ENCODE results near the gene ENDOD1. TPM values are rescaled to one million over a fixed set of nuclear protein-coding genes. Genes with fewer than 3 reads are reported as not detected.

Gene ENDOD1
- total and polyA plus RNA-seq, 9 donors, result 18.9 to 60.8 (median 34.3) TPM

DNA sequence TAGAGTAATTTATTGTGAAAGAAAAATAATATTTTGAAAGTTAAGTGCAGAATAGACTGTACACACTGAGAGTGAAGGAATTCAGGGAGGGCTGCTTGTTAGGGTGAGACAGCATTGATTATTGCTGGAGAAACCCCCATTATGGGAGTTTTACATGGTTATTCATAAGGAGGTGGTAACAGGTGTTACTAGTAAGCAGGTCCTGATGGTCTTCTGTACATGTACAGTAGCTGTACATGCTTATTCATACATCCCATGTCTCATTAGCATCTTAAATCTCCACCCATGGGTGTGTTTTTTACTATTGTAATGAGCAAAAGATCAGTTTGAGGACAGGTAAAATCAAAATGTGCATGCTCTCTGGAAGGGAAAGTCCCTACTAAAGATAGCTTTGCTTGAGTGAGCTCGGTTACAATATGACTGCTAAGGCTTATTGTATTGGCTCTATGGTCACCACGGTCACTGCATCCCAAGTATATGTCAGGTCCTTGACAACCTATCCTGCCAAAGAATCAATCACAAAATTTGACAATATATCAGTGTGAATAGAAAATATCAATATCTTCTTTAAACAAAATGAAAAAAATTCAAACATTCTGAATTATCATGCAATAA lies 34.3 kb upstream of the ENDOD1 start:
- no peak for DNase-seq
- 41 to 45% (median 41%) methylated on average over 2 of the region's 2 CpGs for WGBS, 3 donors
- no peak for TF ChIP-seq EP300 (IDR thresholded peaks at IDR 0.05)
- TF ChIP-seq POLR2A (IDR thresholded peaks at IDR 0.05), result no peak
- TF ChIP-seq, protein P1, sequence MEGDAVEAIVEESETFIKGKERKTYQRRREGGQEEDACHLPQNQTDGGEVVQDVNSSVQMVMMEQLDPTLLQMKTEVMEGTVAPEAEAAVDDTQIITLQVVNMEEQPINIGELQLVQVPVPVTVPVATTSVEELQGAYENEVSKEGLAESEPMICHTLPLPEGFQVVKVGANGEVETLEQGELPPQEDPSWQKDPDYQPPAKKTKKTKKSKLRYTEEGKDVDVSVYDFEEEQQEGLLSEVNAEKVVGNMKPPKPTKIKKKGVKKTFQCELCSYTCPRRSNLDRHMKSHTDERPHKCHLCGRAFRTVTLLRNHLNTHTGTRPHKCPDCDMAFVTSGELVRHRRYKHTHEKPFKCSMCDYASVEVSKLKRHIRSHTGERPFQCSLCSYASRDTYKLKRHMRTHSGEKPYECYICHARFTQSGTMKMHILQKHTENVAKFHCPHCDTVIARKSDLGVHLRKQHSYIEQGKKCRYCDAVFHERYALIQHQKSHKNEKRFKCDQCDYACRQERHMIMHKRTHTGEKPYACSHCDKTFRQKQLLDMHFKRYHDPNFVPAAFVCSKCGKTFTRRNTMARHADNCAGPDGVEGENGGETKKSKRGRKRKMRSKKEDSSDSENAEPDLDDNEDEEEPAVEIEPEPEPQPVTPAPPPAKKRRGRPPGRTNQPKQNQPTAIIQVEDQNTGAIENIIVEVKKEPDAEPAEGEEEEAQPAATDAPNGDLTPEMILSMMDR (IDR thresholded peaks at IDR 0.05), result no peak
- Histone ChIP-seq H3K9me3 (no peaks in the 10 kb centered on the region), H3K4me3 (no peak overlapping the region), H3K27me3 (peaks cover 2% of the 10 kb centered on the region), H3K4me1 (ENCODE audit: insufficient read depth) (no peaks in the 10 kb centered on the region), H3K27ac (no peak overlapping the region), H3K36me3 (no peaks in the 10 kb centered on the region)
- intact Hi-C loops (cut with DNase I), result no loop called here

GRCh38 chr11:95057959-95058358 lies 31.7 kb upstream of the ENDOD1 start:
- no peak for TF ChIP-seq POLR2A (IDR thresholded peaks at IDR 0.05)
- no peak for TF ChIP-seq EP300 (IDR thresholded peaks at IDR 0.05)
- TF ChIP-seq, protein P1 (IDR thresholded peaks at IDR 0.05), result no peak
- intact Hi-C loops (cut with DNase I), result no loop called here
- Histone ChIP-seq H3K27me3 (peaks cover 2% of the 10 kb centered on the region), H3K27ac (no peak overlapping the region), H3K9me3 (no peaks in the 10 kb centered on the region), H3K36me3 (no peaks in the 10 kb centered on the region), H3K4me1 (ENCODE audit: insufficient read depth) (no peaks in the 10 kb centered on the region), H3K4me3 (no peak overlapping the region)
- WGBS, 3 donors, result 91 to 96% (median 94%) methylated on average over 8 of the region's 8 CpGs
- DNase-seq, result no peak

DNA sequence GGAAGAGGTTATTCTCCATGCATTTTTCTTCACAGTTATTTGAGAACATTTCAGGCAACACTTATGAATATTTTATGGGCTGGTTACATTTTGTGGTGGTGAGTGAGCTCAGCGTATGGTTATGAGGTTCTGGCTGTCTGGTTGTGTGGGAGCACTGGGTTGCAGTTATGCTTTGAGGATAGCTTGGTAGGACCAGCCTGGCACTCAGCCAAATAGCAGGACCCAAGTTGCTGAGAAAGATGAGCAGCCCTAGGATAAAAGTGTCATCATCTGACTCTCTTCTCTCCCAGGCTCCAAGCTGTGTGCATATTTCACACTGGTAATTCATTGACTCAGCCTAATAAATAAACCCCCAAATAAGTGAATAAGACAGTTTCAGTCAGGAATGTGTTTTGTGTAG lies 31.0 kb upstream of the ENDOD1 start:
- intact Hi-C loops (cut with DNase I), result no loop called here
- H3K36me3 ChIP-seq, result no peaks in the 10 kb centered on the region
- H3K27ac ChIP-seq, result no peak overlapping the region
- 42 to 54% (median 50%) methylated on average over 1 of the region's 1 CpG for WGBS, 3 donors
- DNase-seq, result no peak
- no peaks in the 10 kb centered on the region for H3K9me3 ChIP-seq
- H3K27me3 ChIP-seq, result peaks cover 2% of the 10 kb centered on the region
- no peak overlapping the region for H3K4me3 ChIP-seq
- TF ChIP-seq POLR2A (IDR thresholded peaks at IDR 0.05) (no peak), EP300 (IDR thresholded peaks at IDR 0.05) (no peak)
- TF ChIP-seq, protein P1 (IDR thresholded peaks at IDR 0.05), result no peak
- no peaks in the 10 kb centered on the region for H3K4me1 ChIP-seq (ENCODE audit: insufficient read depth)

GRCh38 chr11:95059046-95059445 lies 30.6 kb upstream of the ENDOD1 start:
- TF ChIP-seq, protein P1 (IDR thresholded peaks at IDR 0.05), result no peak
- TF ChIP-seq EP300 (IDR thresholded peaks at IDR 0.05) (no peak), POLR2A (IDR thresholded peaks at IDR 0.05) (no peak)
- H3K4me1 ChIP-seq (ENCODE audit: insufficient read depth), result no peaks in the 10 kb centered on the region
- no peaks in the 10 kb centered on the region for H3K36me3 ChIP-seq
- intact Hi-C loops (cut with DNase I), result no loop called here
- no peak overlapping the region for H3K27ac ChIP-seq
- no peak overlapping the region for H3K4me3 ChIP-seq
- DNase-seq, result no peak
- 72 to 81% (median 80%) methylated on average over 6 of the region's 6 CpGs for WGBS, 3 donors
- H3K9me3 ChIP-seq, result no peaks in the 10 kb centered on the region
- H3K27me3 ChIP-seq, result peaks cover 2% of the 10 kb centered on the region
